ENCODE measurements around the gene OR13H1.

DNA sequence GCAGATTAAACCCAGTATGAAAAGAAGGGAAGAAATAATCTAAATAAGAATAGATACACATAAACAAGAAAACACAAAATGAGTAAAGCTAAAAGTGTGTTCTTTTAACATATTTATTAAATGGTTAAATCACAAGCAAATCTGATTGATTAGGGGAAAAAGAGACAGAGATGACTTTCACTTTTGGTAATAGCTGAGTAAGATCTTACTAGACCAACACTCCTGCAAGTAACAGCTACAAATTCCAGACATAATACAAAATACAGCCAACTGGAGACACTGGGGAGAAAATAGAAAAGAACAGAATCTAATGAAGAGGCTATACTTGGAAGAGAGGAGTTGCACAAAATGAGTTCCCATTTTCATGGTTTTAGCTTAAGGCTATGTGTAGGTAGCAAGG is 33.5 kb downstream of the OR13H1 start:
- no peak for TF ChIP-seq POLR2A (IDR thresholded peaks at IDR 0.05)
- TF ChIP-seq, protein P1, sequence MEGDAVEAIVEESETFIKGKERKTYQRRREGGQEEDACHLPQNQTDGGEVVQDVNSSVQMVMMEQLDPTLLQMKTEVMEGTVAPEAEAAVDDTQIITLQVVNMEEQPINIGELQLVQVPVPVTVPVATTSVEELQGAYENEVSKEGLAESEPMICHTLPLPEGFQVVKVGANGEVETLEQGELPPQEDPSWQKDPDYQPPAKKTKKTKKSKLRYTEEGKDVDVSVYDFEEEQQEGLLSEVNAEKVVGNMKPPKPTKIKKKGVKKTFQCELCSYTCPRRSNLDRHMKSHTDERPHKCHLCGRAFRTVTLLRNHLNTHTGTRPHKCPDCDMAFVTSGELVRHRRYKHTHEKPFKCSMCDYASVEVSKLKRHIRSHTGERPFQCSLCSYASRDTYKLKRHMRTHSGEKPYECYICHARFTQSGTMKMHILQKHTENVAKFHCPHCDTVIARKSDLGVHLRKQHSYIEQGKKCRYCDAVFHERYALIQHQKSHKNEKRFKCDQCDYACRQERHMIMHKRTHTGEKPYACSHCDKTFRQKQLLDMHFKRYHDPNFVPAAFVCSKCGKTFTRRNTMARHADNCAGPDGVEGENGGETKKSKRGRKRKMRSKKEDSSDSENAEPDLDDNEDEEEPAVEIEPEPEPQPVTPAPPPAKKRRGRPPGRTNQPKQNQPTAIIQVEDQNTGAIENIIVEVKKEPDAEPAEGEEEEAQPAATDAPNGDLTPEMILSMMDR (IDR thresholded peaks at IDR 0.05 in 8 of 11, conservative IDR thresholded peaks at IDR 0.05 in 3 of 11): no peak
